ENCODE measurements around the gene FER1L5. TPM values are rescaled to one million over a fixed set of nuclear protein-coding genes. Genes with fewer than 3 reads are reported as not detected.

Gene FER1L5
- total and polyA plus RNA-seq, 9 donors, result 0.17 to 3.9 (median 1.1) TPM

- no peaks in the 10 kb centered on the region for H3K9me3 ChIP-seq (replicated peaks; ENCODE audit: control insufficient read depth, low read depth, low read length)
- no peak for DNase-seq
- H3K27me3 ChIP-seq (ENCODE audit: control insufficient read depth, insufficient read depth, low read length), result no peaks in the 10 kb centered on the region
- peaks cover 33% of the 10 kb centered on the region for H3K4me1 ChIP-seq (ENCODE audit: control insufficient read depth, insufficient read depth, low read length)
- WGBS (ENCODE audit: insufficient coverage), result 89% methylated on average over 7 of the region's 11 CpGs
- H3K27ac ChIP-seq (ENCODE audit: low read length), result no peak overlapping the region
- no peaks in the 10 kb centered on the region for H3K36me3 ChIP-seq (ENCODE audit: control insufficient read depth, insufficient read depth, low read length)
- no peak overlapping the region for H3K4me3 ChIP-seq (ENCODE audit: low read length)
Measured at GRCh38 chr2:96688649-96689430, 46.3 kb downstream of the FER1L5 start.

- DNase-seq, result no peak
- no peaks in the 10 kb centered on the region for H3K27me3 ChIP-seq (ENCODE audit: control insufficient read depth, insufficient read depth, low read length)
- no peak overlapping the region for H3K27ac ChIP-seq (ENCODE audit: low read length)
- 86% methylated on average over 11 of the region's 14 CpGs for WGBS (ENCODE audit: insufficient coverage)
- H3K4me3 ChIP-seq (ENCODE audit: low read length), result no peak overlapping the region
- peaks cover 27% of the 10 kb centered on the region for H3K4me1 ChIP-seq (ENCODE audit: control insufficient read depth, insufficient read depth, low read length)
- no peaks in the 10 kb centered on the region for H3K36me3 ChIP-seq (ENCODE audit: control insufficient read depth, insufficient read depth, low read length)
- H3K9me3 ChIP-seq (replicated peaks; ENCODE audit: control insufficient read depth, low read depth, low read length), result no peaks in the 10 kb centered on the region
Measured at GRCh38 chr2:96689431-96689991, 46.9 kb downstream of the FER1L5 start.

GRCh38 chr2:96690306-96691021 lies 47.9 kb downstream of the FER1L5 start:
- Histone ChIP-seq H3K4me1 (ENCODE audit: control insufficient read depth, insufficient read depth, low read length) (peaks cover 22% of the 10 kb centered on the region), H3K27me3 (ENCODE audit: control insufficient read depth, insufficient read depth, low read length) (no peaks in the 10 kb centered on the region), H3K36me3 (ENCODE audit: control insufficient read depth, insufficient read depth, low read length) (no peaks in the 10 kb centered on the region), H3K4me3 (ENCODE audit: low read length) (no peak overlapping the region), H3K9me3 (replicated peaks; ENCODE audit: control insufficient read depth, low read depth, low read length) (no peaks in the 10 kb centered on the region), H3K27ac (ENCODE audit: low read length) (no peak overlapping the region)
- 85% methylated on average over 15 of the region's 16 CpGs for WGBS (ENCODE audit: insufficient coverage)
- no peak for DNase-seq

- no peak overlapping the region for H3K27ac ChIP-seq (ENCODE audit: low read length)
- H3K27me3 ChIP-seq (ENCODE audit: control insufficient read depth, insufficient read depth, low read length), result no peaks in the 10 kb centered on the region
- DNase-seq, result no peak
- no peaks in the 10 kb centered on the region for H3K9me3 ChIP-seq (replicated peaks; ENCODE audit: control insufficient read depth, low read depth, low read length)
- H3K4me1 ChIP-seq (ENCODE audit: control insufficient read depth, insufficient read depth, low read length), result peaks cover 16% of the 10 kb centered on the region
- no peaks in the 10 kb centered on the region for H3K36me3 ChIP-seq (ENCODE audit: control insufficient read depth, insufficient read depth, low read length)
- H3K4me3 ChIP-seq (ENCODE audit: low read length), result no peak overlapping the region
- WGBS (ENCODE audit: insufficient coverage), result 93% methylated on average over 26 of the region's 30 CpGs
Measured at GRCh38 chr2:96691022-96691612, 48.6 kb downstream of the FER1L5 start.

- WGBS (ENCODE audit: insufficient coverage), result 84% methylated on average over 10 of the region's 14 CpGs
- Histone ChIP-seq H3K4me3 (ENCODE audit: low read length) (no peak overlapping the region), H3K27me3 (ENCODE audit: control insufficient read depth, insufficient read depth, low read length) (no peaks in the 10 kb centered on the region), H3K27ac (ENCODE audit: low read length) (no peak overlapping the region), H3K4me1 (ENCODE audit: control insufficient read depth, insufficient read depth, low read length) (peaks cover 12% of the 10 kb centered on the region), H3K36me3 (ENCODE audit: control insufficient read depth, insufficient read depth, low read length) (no peaks in the 10 kb centered on the region), H3K9me3 (replicated peaks; ENCODE audit: control insufficient read depth, low read depth, low read length) (no peaks in the 10 kb centered on the region)
- no peak for DNase-seq
Measured at GRCh38 chr2:96692094-96692971, 49.8 kb downstream of the FER1L5 start.

GRCh38 chr2:96693286-96694200 lies 51.0 kb downstream of the FER1L5 start:
- Histone ChIP-seq H3K27me3 (ENCODE audit: control insufficient read depth, insufficient read depth, low read length) (no peaks in the 10 kb centered on the region), H3K36me3 (ENCODE audit: control insufficient read depth, insufficient read depth, low read length) (no peaks in the 10 kb centered on the region), H3K4me1 (ENCODE audit: control insufficient read depth, insufficient read depth, low read length) (peaks cover 12% of the 10 kb centered on the region), H3K27ac (ENCODE audit: low read length) (peak overlapping the region; percentile 35), H3K4me3 (ENCODE audit: low read length) (no peak overlapping the region), H3K9me3 (replicated peaks; ENCODE audit: control insufficient read depth, low read depth, low read length) (no peaks in the 10 kb centered on the region)
- 53% methylated on average over 3 of the region's 14 CpGs for WGBS (ENCODE audit: insufficient coverage)
- no peak for DNase-seq

GRCh38 chr2:96694279-96694678 lies 51.7 kb downstream of the FER1L5 start:
- no peak overlapping the region for H3K27ac ChIP-seq (ENCODE audit: low read length)
- DNase-seq, result no peak
- no peaks in the 10 kb centered on the region for H3K36me3 ChIP-seq (ENCODE audit: control insufficient read depth, insufficient read depth, low read length)
- 95% methylated on average over 3 of the region's 8 CpGs for WGBS (ENCODE audit: insufficient coverage)
- no peaks in the 10 kb centered on the region for H3K9me3 ChIP-seq (replicated peaks; ENCODE audit: control insufficient read depth, low read depth, low read length)
- H3K27me3 ChIP-seq (ENCODE audit: control insufficient read depth, insufficient read depth, low read length), result no peaks in the 10 kb centered on the region
- no peak overlapping the region for H3K4me3 ChIP-seq (ENCODE audit: low read length)
- peaks cover 12% of the 10 kb centered on the region for H3K4me1 ChIP-seq (ENCODE audit: control insufficient read depth, insufficient read depth, low read length)

- DNase-seq, result no peak
- 72% methylated on average over 12 of the region's 13 CpGs for WGBS (ENCODE audit: insufficient coverage)
Measured at GRCh38 chr2:96694816-96695455, 52.4 kb downstream of the FER1L5 start.

More at GRCh38 chr2:96694816-96695455, 52.4 kb downstream of the FER1L5 start:
- H3K4me3 ChIP-seq (ENCODE audit: low read length), result no peak overlapping the region
- no peak overlapping the region for H3K27ac ChIP-seq (ENCODE audit: low read length)
- peaks cover 12% of the 10 kb centered on the region for H3K4me1 ChIP-seq (ENCODE audit: control insufficient read depth, insufficient read depth, low read length)
- no peaks in the 10 kb centered on the region for H3K9me3 ChIP-seq (replicated peaks; ENCODE audit: control insufficient read depth, low read depth, low read length)
- H3K27me3 ChIP-seq (ENCODE audit: control insufficient read depth, insufficient read depth, low read length), result no peaks in the 10 kb centered on the region
- H3K36me3 ChIP-seq (ENCODE audit: control insufficient read depth, insufficient read depth, low read length), result no peaks in the 10 kb centered on the region
